K562 (cell line): ENCODE results near the gene MPHOSPH10.

Source experiments
- CBX5 ChIP-seq: IDR thresholded peaks from 2 replicates; pipeline ENCODE4 v1.6.1; 2014; ENCODE audit warnings: low read depth, borderline replicate concordance
- CTCF ChIP-seq, 3 experiments: IDR thresholded peaks in 2 of 3; conservative IDR thresholded peaks in 1 of 3; 2 replicates each; pipeline ENCODE4 v1.5.1; 2011 to 2012; ENCODE audit warnings: low read length in 3 of 3, mild to moderate bottlenecking in 3 of 3, control low read depth in 2 of 3, improper control_type of control experiment in 1 of 3, inconsistent platforms in 1 of 3, low read depth in 1 of 3, mixed read lengths in 1 of 3, moderate library complexity in 1 of 3; ENCODE audit not compliant: insufficient read depth in 2 of 3
- E2F8 ChIP-seq: fragments of 450-650 bp; IDR thresholded peaks from 2 replicates; pipeline ENCODE4 v1.7.1; 2018; ENCODE audit warnings: mild to moderate bottlenecking, low read depth; ENCODE audit not compliant: partially characterized antibody
- NCOA1 ChIP-seq: fragments of 450-650 bp; IDR thresholded peaks from 2 replicates; pipeline ENCODE4 v1.6.1; 2016; ENCODE audit warnings: low read depth
- NFE2 ChIP-seq: IDR thresholded peaks from 2 replicates; pipeline ENCODE4 v1.6.1; 2014; ENCODE audit warnings: antibody characterized with exemption, low read depth
- PHF20 ChIP-seq: fragments of 450-650 bp; IDR thresholded peaks from 2 replicates; pipeline ENCODE4 v1.6.1; 2018; ENCODE audit not compliant: partially characterized antibody
- POLR2A ChIP-seq: fragments of 450-650 bp; conservative IDR thresholded peaks from 2 replicates; pipeline ENCODE4 v1.6.1; 2016
- SETDB1 ChIP-seq: IDR thresholded peaks from one replicate; pipeline ENCODE4 v1.6.1; 2012; ENCODE audit warnings: low read length, control low read depth, inconsistent platforms
- SRSF9 ChIP-seq: fragments of 200-400 bp; formaldehyde crosslinking; IDR thresholded peaks from 2 replicates; pipeline ENCODE4 v1.6.1; 2017; ENCODE audit warnings: low read depth, low read length, borderline replicate concordance
- TAF1 ChIP-seq: IDR thresholded peaks from 2 replicates; pipeline ENCODE4 v1.6.1; 2011; ENCODE audit warnings: mild to moderate bottlenecking, low read length, moderate library complexity; ENCODE audit not compliant: insufficient read depth, control insufficient read depth, severe bottlenecking; ENCODE audit errors: extremely low read depth
- XRCC4 ChIP-seq: IDR thresholded peaks from one replicate; pipeline ENCODE4 v1.6.1; 2011; ENCODE audit not compliant: insufficient read depth, insufficient read length; ENCODE audit errors: extremely low read depth
- YY1 ChIP-seq, 3 experiments: IDR thresholded peaks; 2 replicates each; pipeline ENCODE4 v1.6.1; 2011; ENCODE audit warnings: low read length in 2 of 3, mild to moderate bottlenecking in 2 of 3, moderate library complexity in 2 of 3, borderline replicate concordance in 1 of 3, control low read depth in 1 of 3, low read depth in 1 of 3; ENCODE audit not compliant: insufficient read depth in 3 of 3, insufficient replicate concordance in 2 of 3, control insufficient read depth in 1 of 3, insufficient read length in 1 of 3; ENCODE audit errors: extremely low read depth in 1 of 3
- TF ChIP-seq, protein P1 (sequence below): fragments of 250-450 bp; sonication (Bioruptor Pico); IDR thresholded peaks from 2 replicates; pipeline ENCODE4 v1.5.0; 2020; ENCODE audit warnings: mild to moderate bottlenecking, borderline replicate concordance

- no peak for TF ChIP-seq E2F8
- no peak for TF ChIP-seq YY1 (IDR thresholded peaks at IDR 0.05; ENCODE audit: borderline replicate concordance in 1 of 3, control insufficient read depth in 1 of 3, extremely low read depth in 1 of 3, insufficient read depth in 3 of 3, insufficient read length in 1 of 3, insufficient replicate concordance in 2 of 3, low read depth in 1 of 3, low read length in 2 of 3)
- no peak for TF ChIP-seq NCOA1
- TF ChIP-seq POLR2A: no peak
- TF ChIP-seq SETDB1: no peak
- TF ChIP-seq NFE2: no peak
- TF ChIP-seq PHF20: no peak
- TF ChIP-seq SRSF9: no peak
- no peak for TF ChIP-seq XRCC4
- no peak for TF ChIP-seq TAF1
- TF ChIP-seq, protein P1, sequence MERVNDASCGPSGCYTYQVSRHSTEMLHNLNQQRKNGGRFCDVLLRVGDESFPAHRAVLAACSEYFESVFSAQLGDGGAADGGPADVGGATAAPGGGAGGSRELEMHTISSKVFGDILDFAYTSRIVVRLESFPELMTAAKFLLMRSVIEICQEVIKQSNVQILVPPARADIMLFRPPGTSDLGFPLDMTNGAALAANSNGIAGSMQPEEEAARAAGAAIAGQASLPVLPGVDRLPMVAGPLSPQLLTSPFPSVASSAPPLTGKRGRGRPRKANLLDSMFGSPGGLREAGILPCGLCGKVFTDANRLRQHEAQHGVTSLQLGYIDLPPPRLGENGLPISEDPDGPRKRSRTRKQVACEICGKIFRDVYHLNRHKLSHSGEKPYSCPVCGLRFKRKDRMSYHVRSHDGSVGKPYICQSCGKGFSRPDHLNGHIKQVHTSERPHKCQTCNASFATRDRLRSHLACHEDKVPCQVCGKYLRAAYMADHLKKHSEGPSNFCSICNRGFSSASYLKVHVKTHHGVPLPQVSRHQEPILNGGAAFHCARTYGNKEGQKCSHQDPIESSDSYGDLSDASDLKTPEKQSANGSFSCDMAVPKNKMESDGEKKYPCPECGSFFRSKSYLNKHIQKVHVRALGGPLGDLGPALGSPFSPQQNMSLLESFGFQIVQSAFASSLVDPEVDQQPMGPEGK (CRISPR knock-in tag): no peak
- TF ChIP-seq CTCF (IDR thresholded peaks at IDR 0.05 in 2 of 3, conservative IDR thresholded peaks at IDR 0.05 in 1 of 3; ENCODE audit: insufficient read depth in 2 of 3, low read depth in 1 of 3, low read length in 3 of 3): no peak
- no peak for TF ChIP-seq CBX5
Observed at GRCh38 chr2:71186973-71187372, 56.5 kb downstream of the MPHOSPH10 start.
